BLaER1 (cell line): ENCODE results near the gene CTDP1.
A peak's percentile ranks its signal among the peaks of the same experiment; 100 is the strongest.

Experiments
- H3K27ac ChIP-seq: shearing (Covaris generic); formaldehyde crosslinking; 2 replicates; pipeline ENCODE4 v1.8.1; 2022
- H3K27me3 ChIP-seq: shearing (Covaris generic); formaldehyde crosslinking; 2 replicates; pipeline ENCODE4 v1.8.1; 2022
- H3K36me3 ChIP-seq: shearing (Covaris generic); formaldehyde crosslinking; 2 replicates; pipeline ENCODE4 v1.8.1; 2022
- H3K4me1 ChIP-seq: shearing (Covaris generic); formaldehyde crosslinking; 2 replicates; pipeline ENCODE4 v1.8.1; 2022
- H3K4me2 ChIP-seq: shearing (Covaris generic); formaldehyde crosslinking; 2 replicates; pipeline ENCODE4 v1.8.1; 2022
- H3K4me3 ChIP-seq: shearing (Covaris generic); formaldehyde crosslinking; 2 replicates; pipeline ENCODE4 v1.8.1; 2022
- H3K9ac ChIP-seq: shearing (Covaris generic); formaldehyde crosslinking; 2 replicates; pipeline ENCODE4 v1.8.1; 2022
- H3K9me3 ChIP-seq: shearing (Covaris generic); formaldehyde crosslinking; 2 replicates; pipeline ENCODE4 v1.8.1; 2022
- H4K20me1 ChIP-seq: shearing (Covaris generic); formaldehyde crosslinking; 2 replicates; pipeline ENCODE4 v1.8.1; 2022
- Cebpa-rat ChIP-seq: shearing (Covaris generic); IDR thresholded peaks from 2 replicates; pipeline ENCODE4 v1.8.1; 2022

Gene CTDP1

GRCh38 chr18:79681484-79682387 is 2.1 kb downstream of the CTDP1 start:
- no peak for TF ChIP-seq Cebpa-rat
- Histone ChIP-seq H3K36me3 (peaks cover 46% of the 10 kb centered on the region), H3K9ac (peak overlapping the region; percentile 87), H3K4me2 (peak overlapping the region; percentile 89), H4K20me1 (peaks cover 71% of the 10 kb centered on the region), H3K27ac (no peak overlapping the region), H3K27me3 (no peaks in the 10 kb centered on the region), H3K9me3 (no peaks in the 10 kb centered on the region), H3K4me3 (no peak overlapping the region), H3K4me1 (peaks cover 55% of the 10 kb centered on the region)

GRCh38 chr18:79682481-79682880 is 2.9 kb downstream of the CTDP1 start:
- Histone ChIP-seq H3K36me3 (peaks cover 39% of the 10 kb centered on the region), H3K9me3 (no peaks in the 10 kb centered on the region), H3K4me3 (no peak overlapping the region), H3K27me3 (no peaks in the 10 kb centered on the region), H3K9ac (no peak overlapping the region), H3K4me2 (no peak overlapping the region), H3K4me1 (peaks cover 48% of the 10 kb centered on the region), H3K27ac (no peak overlapping the region), H4K20me1 (peaks cover 77% of the 10 kb centered on the region)
- no peak for TF ChIP-seq Cebpa-rat

GRCh38 chr18:79682894-79683625 is 3.5 kb downstream of the CTDP1 start:
- Histone ChIP-seq H3K4me1 (peaks cover 42% of the 10 kb centered on the region), H3K9ac (no peak overlapping the region), H3K9me3 (no peaks in the 10 kb centered on the region), H3K27me3 (no peaks in the 10 kb centered on the region), H3K36me3 (peaks cover 45% of the 10 kb centered on the region), H3K27ac (no peak overlapping the region), H3K4me2 (peak overlapping the region; percentile 8; the same call in 1 of the 2 replicates), H3K4me3 (no peak overlapping the region), H4K20me1 (peaks cover 83% of the 10 kb centered on the region)
- no peak for TF ChIP-seq Cebpa-rat

GRCh38 chr18:79683626-79684282 is 4.2 kb downstream of the CTDP1 start:
- no peak overlapping the region for H3K4me3 ChIP-seq
- no peak overlapping the region for H3K27ac ChIP-seq
- peaks cover 45% of the 10 kb centered on the region for H3K36me3 ChIP-seq
- H3K9ac ChIP-seq, result no peak overlapping the region
- peaks cover 36% of the 10 kb centered on the region for H3K4me1 ChIP-seq
- peak overlapping the region; percentile 8; the same call in 1 of the 2 replicates for H3K4me2 ChIP-seq
- no peaks in the 10 kb centered on the region for H3K27me3 ChIP-seq
- peaks cover 90% of the 10 kb centered on the region for H4K20me1 ChIP-seq
- no peak for TF ChIP-seq Cebpa-rat
- H3K9me3 ChIP-seq, result no peaks in the 10 kb centered on the region

- no peak overlapping the region for H3K27ac ChIP-seq
- H3K9me3 ChIP-seq, result no peaks in the 10 kb centered on the region
- no peaks in the 10 kb centered on the region for H3K27me3 ChIP-seq
- no peak for TF ChIP-seq Cebpa-rat
- peak overlapping the region; percentile 22; the same call in 1 of the 2 replicates for H3K4me2 ChIP-seq
- H4K20me1 ChIP-seq, result peaks cover 95% of the 10 kb centered on the region
- peaks cover 36% of the 10 kb centered on the region for H3K4me1 ChIP-seq
- H3K9ac ChIP-seq, result no peak overlapping the region
- H3K36me3 ChIP-seq, result peaks cover 45% of the 10 kb centered on the region
- no peak overlapping the region for H3K4me3 ChIP-seq
These were observed 4.7 kb downstream of the CTDP1 start for GRCh38 chr18:79684283-79684631.

GRCh38 chr18:79684787-79685186 is 5.2 kb downstream of the CTDP1 start:
- peaks cover 45% of the 10 kb centered on the region for H3K36me3 ChIP-seq
- no peak overlapping the region for H3K4me3 ChIP-seq
- H3K27me3 ChIP-seq, result no peaks in the 10 kb centered on the region
- no peak for TF ChIP-seq Cebpa-rat
- H3K4me1 ChIP-seq, result peaks cover 36% of the 10 kb centered on the region
- H3K9me3 ChIP-seq, result no peaks in the 10 kb centered on the region
- no peak overlapping the region for H3K27ac ChIP-seq
- no peak overlapping the region for H3K4me2 ChIP-seq
- no peak overlapping the region for H3K9ac ChIP-seq
- H4K20me1 ChIP-seq, result peaks cover 99% of the 10 kb centered on the region

- Histone ChIP-seq H3K4me2 (no peak overlapping the region), H3K9ac (no peak overlapping the region), H3K36me3 (peaks cover 45% of the 10 kb centered on the region), H3K4me1 (peaks cover 36% of the 10 kb centered on the region), H4K20me1 (peaks cover 99% of the 10 kb centered on the region), H3K27ac (no peak overlapping the region), H3K27me3 (no peaks in the 10 kb centered on the region), H3K9me3 (no peaks in the 10 kb centered on the region), H3K4me3 (no peak overlapping the region)
- TF ChIP-seq Cebpa-rat, result no peak
These were observed 5.7 kb downstream of the CTDP1 start for GRCh38 chr18:79685281-79685680.

- Histone ChIP-seq H3K9me3 (no peaks in the 10 kb centered on the region), H3K27ac (no peak overlapping the region), H3K27me3 (no peaks in the 10 kb centered on the region), H3K9ac (no peak overlapping the region), H4K20me1 (peaks cover 99% of the 10 kb centered on the region), H3K4me1 (peaks cover 36% of the 10 kb centered on the region), H3K36me3 (peaks cover 45% of the 10 kb centered on the region), H3K4me2 (no peak overlapping the region), H3K4me3 (no peak overlapping the region)
- no peak for TF ChIP-seq Cebpa-rat
These were observed 6.4 kb downstream of the CTDP1 start for GRCh38 chr18:79685971-79686370.

GRCh38 chr18:79687806-79688205 is 8.2 kb downstream of the CTDP1 start:
- Histone ChIP-seq H3K9ac (no peak overlapping the region), H3K27ac (no peak overlapping the region), H3K4me3 (no peak overlapping the region), H3K4me2 (no peak overlapping the region), H4K20me1 (peaks cover 94% of the 10 kb centered on the region), H3K36me3 (peaks cover 30% of the 10 kb centered on the region), H3K9me3 (no peaks in the 10 kb centered on the region), H3K27me3 (no peaks in the 10 kb centered on the region), H3K4me1 (peaks cover 30% of the 10 kb centered on the region)
- no peak for TF ChIP-seq Cebpa-rat
